PFSK-1 (cell line): Measurements from ENCODE around the gene PTPRM.

ENCODE experiments used
- POLR2AphosphoS5 ChIP-seq: IDR thresholded peaks from 2 replicates; pipeline ENCODE4 v1.6.1; 2012; ENCODE audit warnings: low read depth, mild to moderate bottlenecking, control low read depth, low read length, moderate library complexity
- REST ChIP-seq, 2 experiments: IDR thresholded peaks; 2 replicates each; pipeline versions ENCODE4 v1.6.1 to v1.8.0; 2011 to 2012; ENCODE audit warnings: low read depth in 2 of 2, low read length in 2 of 2, control low read depth in 1 of 2, inconsistent platforms in 1 of 2, mild to moderate bottlenecking in 1 of 2, moderate library complexity in 1 of 2; ENCODE audit not compliant: insufficient read depth in 1 of 2
- SIN3A ChIP-seq: IDR thresholded peaks from 2 replicates; pipeline ENCODE4 v1.6.1; 2012; ENCODE audit warnings: mild to moderate bottlenecking, low read length, moderate library complexity, borderline replicate concordance; ENCODE audit not compliant: insufficient read depth
- TAF1 ChIP-seq: IDR thresholded peaks from 2 replicates; pipeline ENCODE4 v1.6.1; 2012; ENCODE audit warnings: low read length, control low read depth, borderline replicate concordance; ENCODE audit not compliant: insufficient read depth

- TF ChIP-seq SIN3A (no peak), POLR2AphosphoS5 (no peak), TAF1 (no peak), REST (IDR thresholded peaks at IDR 0.05; ENCODE audit: insufficient read depth in 1 of 2, low read depth in 2 of 2, low read length in 2 of 2) (no peak)
These were observed 528.9 kb downstream of the PTPRM start for GRCh38 chr18:8095947-8096570.
